GM10266 (cell line): Measurements from ENCODE around the gene JADE2.

Experiments
- DNase-seq: peaks from one replicate; pipeline ENCODE4 v3.0.0; 2012; ENCODE audit errors: extremely low spot score
- CTCF ChIP-seq: IDR thresholded peaks from 2 replicates; pipeline ENCODE4 v1.5.1; 2012; ENCODE audit warnings: mild to moderate bottlenecking, low read depth; ENCODE audit not compliant: control insufficient read depth, insufficient read depth; ENCODE audit errors: missing control alignments

JADE2 gene

GRCh38 chr5:134574521-134574920 is 49.1 kb downstream of the JADE2 start:
- TF ChIP-seq CTCF, result no peak
- DNase-seq, result no peak

GRCh38 chr5:134575316-134575715 is 49.8 kb downstream of the JADE2 start:
- DNase-seq, result no peak
- no peak for TF ChIP-seq CTCF

GRCh38 chr5:134576386-134577021 is 51.0 kb downstream of the JADE2 start:
- TF ChIP-seq CTCF, result no peak
- no peak for DNase-seq

GRCh38 chr5:134577022-134577795 is 51.7 kb downstream of the JADE2 start:
- no peak for TF ChIP-seq CTCF
- no peak for DNase-seq

- peak; percentile 79 for DNase-seq
- TF ChIP-seq CTCF, result peak; percentile 79
These were observed 52.5 kb downstream of the JADE2 start for GRCh38 chr5:134577796-134578577.

GRCh38 chr5:134578578-134579283 is 53.3 kb downstream of the JADE2 start:
- no peak for TF ChIP-seq CTCF
- DNase-seq, result no peak
